HG03520 (cell line): ENCODE data around the gene SPTLC1.
"Not testable (repeated sequence)": the region's sequence is repeated elsewhere in the genome, so short reads cannot be mapped to it uniquely, and the experiment has no call there.

Source experiments
- ATAC-seq: cut with Tn5 transposase; IDR thresholded peaks from one replicate; pipeline ENCODE4 v1.9.1; 2021; ENCODE audit warnings: mild to moderate bottlenecking, moderate library complexity; ENCODE audit not compliant: unreplicated experiment

Gene SPTLC1

DNA sequence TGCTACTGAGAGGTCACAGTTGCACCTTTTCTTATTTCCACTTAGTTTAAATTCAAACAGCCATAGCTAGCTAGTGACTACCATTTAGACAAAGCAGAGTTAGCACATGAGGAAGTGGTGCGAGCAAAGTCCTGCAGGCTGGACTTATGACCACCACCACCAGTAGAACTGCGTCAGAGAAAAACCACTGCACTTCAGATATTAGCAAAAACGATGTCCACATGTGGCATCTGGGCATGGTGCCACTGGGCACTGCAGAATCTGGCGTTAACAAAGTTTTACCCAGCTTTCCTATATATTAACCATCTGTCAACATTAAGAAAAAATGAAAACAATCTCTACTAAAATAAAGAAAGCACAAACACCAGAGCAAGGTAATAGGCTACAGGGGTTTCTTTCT lies 80.1 kb downstream of the SPTLC1 start:
- no peak for ATAC-seq

DNA sequence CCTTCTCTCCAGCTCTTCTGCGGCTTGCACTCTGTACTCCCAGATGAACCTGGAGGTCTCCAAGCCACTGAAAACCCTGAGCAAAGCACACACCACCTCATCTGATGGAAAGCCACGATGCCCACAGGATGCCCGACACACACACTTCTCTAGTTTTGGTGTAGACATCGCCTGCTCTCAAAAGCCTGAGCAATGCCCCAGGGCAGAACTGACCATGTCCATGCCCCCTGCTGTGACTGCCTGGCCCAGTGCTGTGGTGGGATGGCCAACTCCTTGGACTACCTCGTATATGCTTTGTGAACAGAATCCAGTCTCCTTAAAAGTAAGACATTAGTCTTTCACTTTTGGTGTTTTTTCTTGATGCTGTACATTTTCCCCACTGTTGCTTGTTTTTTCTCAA lies 81.2 kb downstream of the SPTLC1 start:
- ATAC-seq = no peak

DNA sequence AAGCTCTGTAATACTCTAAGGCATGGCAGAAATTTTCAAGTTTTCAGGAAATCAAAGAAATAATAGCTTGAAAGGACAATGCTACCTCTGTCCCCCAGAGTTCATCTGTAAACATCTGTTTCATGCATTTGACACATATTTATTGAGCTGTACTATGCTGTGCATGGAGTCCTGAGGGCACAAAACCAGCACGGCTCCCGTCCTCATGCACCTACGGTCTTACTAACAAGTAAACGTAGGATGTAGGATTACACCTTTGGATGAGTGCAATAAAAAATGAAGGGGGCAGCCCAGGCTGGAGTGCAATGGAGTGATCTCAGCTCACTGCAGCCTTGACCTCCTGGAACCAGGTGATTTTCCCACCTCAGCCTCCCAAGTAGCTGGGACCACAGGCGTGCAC lies 81.9 kb downstream of the SPTLC1 start:
- ATAC-seq = no peak

DNA sequence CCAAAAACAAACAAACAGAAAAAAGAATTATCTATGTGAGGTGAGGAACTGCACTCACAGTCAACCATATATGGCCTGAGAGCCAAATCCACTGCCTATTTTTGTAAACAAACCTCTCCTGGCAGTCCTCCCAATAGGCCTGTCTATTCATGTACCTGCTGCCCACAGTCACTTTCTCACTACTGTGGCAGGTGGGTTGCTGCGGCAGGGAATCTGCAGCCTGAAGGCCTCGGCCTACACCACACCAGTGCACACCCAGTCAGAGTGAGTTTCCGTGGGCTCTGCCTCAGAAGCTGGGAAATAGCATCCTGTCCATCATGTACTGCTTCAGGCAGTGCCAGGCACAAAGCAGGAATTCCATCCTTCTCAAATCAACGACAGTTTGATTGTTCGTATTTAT lies 82.3 kb downstream of the SPTLC1 start:
- no peak for ATAC-seq

DNA sequence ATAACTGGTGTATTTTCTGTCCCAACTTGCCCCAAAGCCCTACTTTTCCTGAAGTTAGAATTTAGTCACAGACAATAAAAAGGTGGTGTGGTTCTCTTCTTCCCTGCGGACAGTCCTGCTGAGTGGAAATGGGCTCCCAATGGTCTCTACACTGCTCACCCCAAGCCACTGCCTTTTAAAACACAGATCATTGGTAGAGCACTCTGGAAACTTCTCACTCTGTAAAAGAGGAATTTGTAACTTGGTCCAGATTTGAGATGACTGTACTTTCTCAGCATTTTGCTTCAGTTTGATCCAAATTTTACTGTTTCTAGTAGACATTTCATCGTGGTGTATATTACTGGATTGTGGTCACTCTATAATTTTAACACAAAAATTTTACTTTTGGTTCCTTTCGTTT lies 84.8 kb downstream of the SPTLC1 start:
- ATAC-seq = no peak

DNA sequence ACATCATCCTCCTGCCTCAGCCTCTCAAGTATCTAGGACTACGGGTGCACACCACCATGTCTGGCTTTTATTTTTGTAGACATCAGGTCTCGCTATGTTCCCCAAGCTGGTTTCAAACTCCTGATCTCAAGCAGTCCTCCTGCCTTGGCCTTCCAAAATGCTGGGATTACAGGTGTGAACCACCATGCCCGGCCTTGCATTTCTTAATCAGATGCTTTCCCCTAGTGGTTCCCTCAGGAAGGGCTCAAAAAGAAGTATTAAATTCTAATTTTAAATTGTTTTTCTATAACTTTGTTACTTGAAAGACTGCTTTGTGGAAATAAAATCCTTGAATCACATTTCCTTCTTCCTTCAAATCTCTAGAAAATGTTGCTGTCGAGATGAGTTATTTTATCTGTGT lies 85.7 kb downstream of the SPTLC1 start:
- ATAC-seq = no peak

DNA sequence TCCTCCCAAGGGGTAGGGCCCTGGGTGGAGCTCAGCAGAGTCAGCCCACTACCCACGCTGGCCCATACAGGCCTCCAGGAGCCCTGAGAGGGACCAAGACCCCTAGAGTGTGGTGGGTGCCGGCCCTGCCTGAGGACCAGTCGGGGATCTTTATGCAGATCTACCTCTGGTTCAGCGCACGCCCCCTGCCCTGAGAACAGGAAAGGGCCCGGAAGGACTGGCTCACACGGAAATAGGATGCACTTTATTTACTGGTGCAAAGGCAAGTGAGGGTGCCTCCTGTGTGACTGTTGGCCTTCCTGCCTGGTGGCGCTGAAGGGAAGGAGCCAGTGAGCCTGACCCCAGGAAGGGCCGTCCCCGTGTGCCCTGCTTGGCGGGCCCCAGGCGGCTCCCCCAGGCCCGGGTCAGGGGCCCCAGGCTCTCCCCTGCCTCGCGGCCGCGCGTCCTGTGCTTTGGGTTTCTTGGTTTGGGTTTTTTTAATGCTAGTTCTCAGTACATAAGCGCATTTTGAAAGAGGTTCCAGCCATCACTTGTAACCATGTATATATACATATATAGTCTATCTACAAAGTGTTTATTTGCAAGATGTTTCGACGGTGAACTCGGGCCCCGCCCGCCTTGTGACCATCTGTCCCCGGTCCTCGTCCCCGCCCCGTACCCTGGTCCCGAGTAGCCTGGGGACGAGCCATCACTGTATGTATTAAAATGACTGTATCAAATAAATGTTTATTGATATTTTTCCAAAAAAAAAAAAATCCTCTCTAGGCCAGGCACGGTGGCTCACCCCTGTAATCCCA lies 88.8 kb downstream of the SPTLC1 start:
- ATAC-seq = no peak

DNA sequence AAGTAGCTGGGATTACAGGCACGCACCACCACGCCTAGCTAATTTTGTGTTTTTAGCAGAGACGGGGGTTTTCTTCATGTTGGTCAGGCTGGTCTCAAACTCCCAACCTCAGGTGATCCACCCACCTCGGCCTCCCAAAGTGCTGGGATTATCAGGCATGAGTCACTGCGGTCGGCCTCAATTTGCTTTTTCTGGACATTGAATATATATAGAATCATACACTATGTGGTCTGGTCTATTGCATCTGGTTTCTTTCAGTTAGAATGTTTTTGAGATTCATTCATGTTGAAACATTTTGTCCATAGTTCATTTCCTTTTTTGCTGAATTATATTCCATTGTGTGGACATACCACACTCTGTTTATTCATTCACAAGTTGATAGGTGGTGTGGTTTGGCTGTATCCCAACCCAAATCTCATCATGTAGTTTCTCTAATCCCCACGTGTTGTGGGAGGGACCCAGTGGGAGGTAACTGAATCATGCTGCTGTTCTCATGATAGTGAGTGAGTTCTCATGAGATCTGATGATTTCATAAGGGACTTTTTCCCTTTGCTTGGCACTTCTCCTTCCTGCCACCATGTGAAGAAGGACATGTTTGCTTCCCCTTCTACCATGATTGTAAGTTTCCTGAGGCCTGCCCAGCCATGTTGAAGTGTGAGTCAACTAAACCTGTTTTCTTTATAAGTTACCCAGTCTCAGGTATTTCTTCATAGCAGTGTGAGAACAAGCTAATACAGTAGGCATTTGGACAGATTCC lies 93.2 kb downstream of the SPTLC1 start:
- ATAC-seq = not testable (repeated sequence)

DNA sequence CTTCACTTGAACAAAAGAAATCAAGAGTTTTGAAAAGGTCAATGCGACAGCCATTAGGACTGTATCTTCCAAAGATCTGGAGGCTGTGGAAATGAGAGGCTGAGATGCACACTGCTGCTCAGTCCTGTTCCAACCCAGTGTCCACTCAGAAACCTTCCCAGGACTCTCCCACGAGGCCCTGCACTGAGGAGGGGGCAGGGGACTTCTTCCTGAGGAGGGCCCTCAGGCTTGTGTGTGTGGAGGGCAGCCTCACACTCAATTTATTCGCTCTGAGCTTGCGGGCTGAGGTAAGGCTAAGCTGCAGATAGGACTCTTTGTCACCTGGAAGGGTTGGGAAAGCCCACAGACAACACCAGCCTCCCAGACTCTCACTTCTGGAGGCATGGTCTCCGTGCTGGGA lies 95.6 kb downstream of the SPTLC1 start:
- no peak for ATAC-seq

DNA sequence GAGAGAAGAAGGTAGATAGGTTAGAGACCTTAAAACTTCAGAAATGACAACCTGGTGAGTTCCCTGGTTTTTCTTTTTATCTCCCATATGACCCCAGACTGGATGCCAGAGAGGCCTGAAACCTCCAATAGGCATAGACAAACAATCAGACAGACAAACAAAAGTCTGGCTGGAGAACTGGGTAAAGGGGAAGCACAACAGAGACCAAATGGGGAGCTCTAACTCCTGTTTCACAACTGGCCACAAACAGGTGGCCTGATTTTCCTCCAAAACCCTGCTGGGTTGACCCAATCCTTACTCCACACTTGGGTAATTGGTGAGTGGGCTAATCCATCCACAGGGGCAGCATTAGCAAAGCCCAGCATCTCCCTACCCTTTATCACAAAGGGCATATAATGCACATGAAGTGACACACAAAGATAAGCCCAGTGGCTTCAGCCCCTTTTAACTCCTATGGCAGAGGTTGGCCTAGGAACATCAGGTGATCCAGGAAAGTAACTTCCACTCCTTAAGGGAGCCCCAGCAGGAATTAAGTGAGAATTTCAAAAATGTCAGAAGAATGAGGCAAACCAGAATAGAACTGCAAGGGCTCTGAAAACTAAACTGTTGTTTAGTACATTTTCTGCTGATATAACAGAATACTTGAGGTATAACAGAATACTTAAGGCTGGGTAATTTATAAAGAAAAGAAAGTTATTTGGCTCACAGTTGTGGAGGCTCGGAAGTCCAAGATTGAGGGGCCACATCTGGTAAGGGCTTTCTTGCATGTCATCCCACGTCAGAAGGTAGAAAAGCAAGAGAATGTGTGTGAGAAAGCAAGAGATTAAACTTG lies 104.3 kb downstream of the SPTLC1 start:
- no peak for ATAC-seq

DNA sequence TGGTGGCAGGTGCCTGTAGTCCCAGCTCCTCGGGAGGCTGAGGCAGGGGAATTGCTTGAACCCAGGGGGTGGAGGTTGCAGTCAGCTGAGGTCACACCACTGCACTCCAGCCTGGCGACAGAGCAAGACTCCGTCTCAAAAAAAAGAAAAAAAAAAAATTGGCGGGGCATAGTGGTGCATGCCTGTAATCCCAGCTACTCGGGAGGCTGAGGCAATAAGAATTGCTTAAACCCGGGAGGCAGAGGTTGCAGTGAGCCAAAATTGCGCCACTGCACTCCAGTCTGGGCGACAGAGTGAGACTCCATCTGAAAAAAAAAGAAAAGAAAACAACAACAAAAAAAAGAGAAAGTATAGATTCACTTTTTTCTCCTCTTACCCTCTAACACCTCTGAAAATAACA lies 105.0 kb downstream of the SPTLC1 start:
- not testable (repeated sequence) for ATAC-seq

DNA sequence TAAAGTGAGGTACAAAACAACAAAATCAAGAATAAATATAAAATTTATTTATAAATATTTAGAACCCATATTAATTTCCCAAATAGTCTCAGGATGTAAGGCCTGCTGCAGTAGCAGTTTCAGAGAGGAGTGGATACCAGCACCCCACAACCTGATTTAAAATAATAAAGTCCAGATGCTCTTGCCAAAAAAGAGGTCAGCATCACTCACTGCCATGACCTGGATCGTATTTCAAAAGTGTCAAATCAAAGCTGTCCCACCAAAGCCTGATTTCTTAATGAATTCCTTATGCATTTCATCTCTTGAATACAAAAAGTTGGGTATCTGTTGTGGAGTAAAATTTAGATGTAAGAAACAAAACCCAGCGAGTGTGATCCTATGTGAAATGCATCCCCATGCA lies 107.2 kb downstream of the SPTLC1 start:
- ATAC-seq = no peak

DNA sequence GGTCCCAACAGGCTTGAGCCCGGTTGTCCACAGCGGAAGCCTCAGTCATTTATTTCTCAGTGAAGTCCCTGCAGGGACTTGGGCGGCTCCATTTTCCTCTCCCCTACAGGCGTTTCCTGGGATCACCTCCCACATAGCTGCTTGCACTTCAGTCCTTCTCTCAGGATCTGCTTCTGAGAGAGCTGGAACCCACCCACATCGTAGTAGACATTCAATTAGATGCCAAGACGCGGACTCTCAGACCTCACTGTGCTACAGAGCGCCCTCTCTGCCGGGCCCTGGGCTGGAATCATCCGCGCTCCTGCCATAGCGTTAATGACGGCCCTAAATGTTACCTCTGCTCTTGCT lies 111.2 kb downstream of the SPTLC1 start:
- ATAC-seq = no peak

DNA sequence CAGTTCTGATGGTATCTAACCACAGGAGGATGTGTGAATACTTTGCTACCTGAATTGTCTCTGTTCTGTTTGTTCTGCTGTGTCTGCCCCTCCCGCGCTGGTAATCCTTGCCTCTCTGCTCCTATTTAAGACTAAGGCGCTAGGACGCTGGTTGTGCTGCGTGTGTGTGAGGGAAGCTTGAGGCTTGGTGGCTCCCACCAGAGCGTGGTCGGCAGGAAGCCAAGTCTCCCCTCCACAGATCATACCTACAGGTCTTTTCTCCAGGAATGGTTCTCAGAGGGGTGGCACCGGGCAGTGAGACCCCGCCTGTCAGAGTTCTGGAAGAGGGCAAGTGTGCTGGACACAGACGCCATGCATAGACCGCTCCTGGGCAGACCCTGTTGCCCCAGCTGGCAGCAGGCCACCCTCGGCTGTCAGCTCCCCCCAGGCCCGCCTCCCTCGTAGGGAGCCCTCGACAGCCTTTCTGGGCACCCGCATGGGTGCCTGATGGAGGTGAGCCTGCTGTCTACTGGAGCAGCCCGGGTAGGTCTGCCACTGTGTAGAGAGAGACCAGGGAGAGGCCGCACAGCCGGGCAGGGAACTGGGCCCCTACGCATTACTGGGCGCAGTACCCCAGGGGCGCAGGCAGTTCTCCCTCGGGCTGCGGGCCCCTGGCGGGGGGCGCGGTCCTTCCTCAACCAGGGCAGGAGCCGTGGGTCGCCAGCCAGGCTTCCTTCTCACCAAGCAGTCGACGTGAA lies 111.7 kb downstream of the SPTLC1 start:
- no peak for ATAC-seq

DNA sequence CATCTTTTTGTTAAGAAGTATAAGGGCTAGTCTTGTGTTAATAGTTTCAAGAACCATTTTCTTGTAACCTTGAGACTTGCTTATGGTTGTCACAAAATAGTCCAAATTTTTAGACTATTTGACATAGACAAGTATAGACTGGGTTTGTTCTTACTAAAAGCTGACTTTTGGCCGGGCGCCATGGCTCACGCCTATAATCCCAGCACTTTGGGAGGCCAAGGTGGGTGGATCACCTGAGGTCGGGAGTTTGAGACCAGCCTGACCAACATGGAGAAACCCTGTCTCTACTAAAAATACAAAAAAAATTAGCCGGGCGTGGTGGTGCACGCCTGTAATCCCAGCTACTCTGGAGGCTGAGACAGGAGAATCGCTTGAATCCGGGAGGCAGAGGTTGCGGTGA lies 113.3 kb downstream of the SPTLC1 start:
- ATAC-seq = not testable (repeated sequence)

DNA sequence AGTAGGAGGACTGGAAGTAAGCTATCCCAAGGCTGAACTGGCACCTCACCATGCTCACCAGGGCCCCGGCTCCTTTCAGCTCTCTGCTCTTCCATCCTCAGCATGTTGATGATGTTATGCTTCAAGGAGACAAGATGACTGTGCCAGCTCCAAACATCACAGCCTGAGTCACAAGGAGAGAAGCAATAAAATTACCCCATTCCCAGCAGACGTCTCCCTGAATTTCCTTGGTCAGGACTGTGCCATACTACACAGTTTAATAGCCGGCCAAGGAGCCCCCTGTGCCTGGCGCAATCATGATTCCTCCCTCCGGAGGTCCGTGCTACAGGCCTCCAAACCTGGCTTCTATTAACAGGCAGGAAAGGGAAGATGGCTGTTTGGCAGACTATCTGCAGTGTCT lies 114.0 kb downstream of the SPTLC1 start:
- ATAC-seq = no peak

DNA sequence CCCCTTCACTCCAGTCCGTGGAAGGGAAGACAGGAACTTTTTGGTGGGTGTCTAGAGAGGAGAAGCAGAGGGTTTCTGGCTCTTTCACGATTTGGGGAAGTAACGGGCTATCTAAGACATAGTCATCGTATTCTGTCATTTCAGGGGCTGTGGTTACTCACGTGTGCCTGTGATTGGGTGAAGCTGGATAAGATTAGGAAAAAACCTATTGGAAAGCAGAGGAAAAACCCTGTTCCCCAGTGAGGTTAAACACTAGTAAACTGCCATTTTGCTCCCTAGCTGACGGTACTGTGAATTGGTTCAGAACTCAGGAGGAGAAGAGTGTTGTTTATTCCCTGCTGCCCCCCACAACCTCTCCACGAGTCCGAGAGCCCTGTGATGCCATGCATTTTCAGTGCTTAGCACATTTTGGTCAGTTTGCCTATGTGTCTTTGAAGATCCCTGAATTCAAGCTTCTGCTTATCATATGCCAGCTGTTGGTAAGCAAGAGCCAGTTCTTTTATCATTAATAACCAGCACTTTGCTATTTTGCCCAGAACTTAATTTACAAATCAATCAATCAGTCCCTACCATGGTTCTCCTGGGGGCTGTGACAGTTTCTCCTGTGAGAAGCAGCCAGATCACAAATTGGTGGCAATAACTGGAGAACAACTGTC lies 120.1 kb downstream of the SPTLC1 start:
- no peak for ATAC-seq

DNA sequence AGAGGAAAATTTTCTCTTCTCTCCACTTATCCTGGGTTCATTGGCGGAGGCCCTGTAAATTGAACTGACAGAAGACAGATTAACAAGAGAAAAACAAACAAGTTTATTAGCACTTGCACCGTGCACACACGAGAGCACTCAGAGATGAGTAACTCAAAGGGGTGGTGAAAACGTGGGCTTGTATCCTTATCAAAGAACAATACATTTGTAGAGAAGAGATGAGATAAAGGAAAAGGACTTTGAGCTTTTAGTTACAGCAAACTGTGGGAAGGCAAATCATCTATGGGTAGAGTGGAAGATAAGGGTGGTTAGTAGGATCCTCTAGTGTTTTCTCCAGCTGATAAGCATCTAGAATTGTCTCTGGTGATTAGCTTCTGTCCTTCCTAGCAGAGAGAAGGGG lies 120.8 kb downstream of the SPTLC1 start:
- no peak for ATAC-seq

DNA sequence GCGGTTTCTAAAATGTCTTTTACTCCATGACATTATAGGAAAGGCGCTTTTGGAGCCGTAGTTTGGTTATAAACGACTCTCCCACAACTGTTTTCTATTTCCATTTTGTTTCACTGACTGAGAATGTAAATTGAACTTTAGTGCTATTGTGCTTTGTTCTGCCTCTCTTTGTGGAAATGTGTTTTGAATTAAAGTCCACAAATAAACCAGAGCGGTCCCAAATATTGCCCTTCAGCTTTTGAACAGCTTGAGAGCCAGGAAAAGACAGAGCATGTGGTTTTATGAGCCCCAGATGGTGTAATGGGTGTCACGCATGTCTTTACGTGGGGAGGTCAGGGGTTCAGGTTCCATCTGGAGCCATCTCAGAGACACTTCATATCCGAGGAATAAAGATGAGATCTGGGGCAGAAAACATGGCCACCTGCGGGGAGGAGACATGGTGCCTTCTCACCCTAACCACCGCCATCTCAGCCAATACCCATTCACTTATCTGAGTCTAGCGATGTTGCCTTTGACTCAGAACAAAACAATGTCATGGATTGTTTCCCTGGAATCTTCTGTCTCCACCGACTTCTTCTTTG lies 122.7 kb downstream of the SPTLC1 start:
- ATAC-seq = no peak

DNA sequence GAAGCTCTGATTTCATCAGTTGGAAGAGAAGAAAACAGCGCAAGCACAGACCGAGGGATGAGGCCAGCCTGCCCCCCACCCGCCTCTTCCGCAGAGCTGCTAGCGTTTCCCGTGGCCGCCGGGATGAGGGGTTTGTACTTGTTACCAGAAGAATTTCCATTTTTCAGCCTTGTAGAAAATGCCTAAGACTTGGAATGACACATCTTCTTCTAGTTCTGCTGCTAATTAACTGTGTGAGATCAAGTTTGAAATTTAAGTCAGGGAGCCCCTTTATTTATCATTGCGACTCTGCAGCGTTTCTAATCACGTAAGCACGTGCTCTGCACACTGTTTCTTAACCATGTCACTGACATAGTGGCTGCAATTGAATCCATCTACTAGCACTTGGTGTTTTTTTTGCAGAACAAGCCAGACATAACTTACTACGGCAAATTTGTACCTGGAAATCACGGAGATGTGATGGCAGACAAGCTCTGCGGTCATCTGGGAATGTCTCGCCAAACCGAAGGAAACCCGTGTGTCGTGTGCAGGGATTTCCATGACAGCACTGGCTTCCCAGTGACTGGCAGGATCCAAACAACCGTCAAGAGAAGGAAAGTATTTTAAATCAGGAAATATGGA lies 123.4 kb downstream of the SPTLC1 start:
- no peak for ATAC-seq
